ENCODE data around the gene PPP4R4. TPM values are rescaled to one million over a fixed set of nuclear protein-coding genes. Genes with fewer than 3 reads are reported as not detected.
"Not testable (repeated sequence)": the region's sequence is repeated elsewhere in the genome, so short reads cannot be mapped to it uniquely, and the experiment has no call there.

The PPP4R4 gene
- total RNA-seq, 1 experiment from 2014 or later = not detected

DNA sequence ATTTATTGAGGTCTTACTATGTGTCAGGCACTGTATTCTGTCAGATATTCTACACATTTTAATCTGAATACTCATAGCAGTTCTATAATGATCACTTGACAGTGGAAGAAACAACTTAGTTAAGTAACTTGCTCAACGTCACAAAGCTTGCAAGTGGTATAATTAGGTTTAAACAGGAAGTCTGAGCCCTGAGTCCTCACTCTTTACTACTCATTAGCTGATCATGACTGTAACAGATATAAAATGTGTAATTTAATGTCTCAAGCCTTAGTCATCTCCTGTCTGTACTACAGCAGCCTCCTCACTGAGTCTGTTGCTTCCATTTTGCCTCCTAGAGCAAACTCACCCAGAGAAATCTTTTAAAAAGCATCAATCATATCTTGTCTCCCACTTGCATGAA lies 38.9 kb downstream of the PPP4R4 start:
- no peaks in the 10 kb centered on the region for H3K4me1 ChIP-seq (replicated peaks; ENCODE audit: insufficient read depth)
- TF ChIP-seq, protein P1, sequence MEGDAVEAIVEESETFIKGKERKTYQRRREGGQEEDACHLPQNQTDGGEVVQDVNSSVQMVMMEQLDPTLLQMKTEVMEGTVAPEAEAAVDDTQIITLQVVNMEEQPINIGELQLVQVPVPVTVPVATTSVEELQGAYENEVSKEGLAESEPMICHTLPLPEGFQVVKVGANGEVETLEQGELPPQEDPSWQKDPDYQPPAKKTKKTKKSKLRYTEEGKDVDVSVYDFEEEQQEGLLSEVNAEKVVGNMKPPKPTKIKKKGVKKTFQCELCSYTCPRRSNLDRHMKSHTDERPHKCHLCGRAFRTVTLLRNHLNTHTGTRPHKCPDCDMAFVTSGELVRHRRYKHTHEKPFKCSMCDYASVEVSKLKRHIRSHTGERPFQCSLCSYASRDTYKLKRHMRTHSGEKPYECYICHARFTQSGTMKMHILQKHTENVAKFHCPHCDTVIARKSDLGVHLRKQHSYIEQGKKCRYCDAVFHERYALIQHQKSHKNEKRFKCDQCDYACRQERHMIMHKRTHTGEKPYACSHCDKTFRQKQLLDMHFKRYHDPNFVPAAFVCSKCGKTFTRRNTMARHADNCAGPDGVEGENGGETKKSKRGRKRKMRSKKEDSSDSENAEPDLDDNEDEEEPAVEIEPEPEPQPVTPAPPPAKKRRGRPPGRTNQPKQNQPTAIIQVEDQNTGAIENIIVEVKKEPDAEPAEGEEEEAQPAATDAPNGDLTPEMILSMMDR (conservative IDR thresholded peaks at IDR 0.05) = no peak
- TF ChIP-seq EZH2 (IDR thresholded peaks at IDR 0.05; ENCODE audit: low read depth) = no peak
- no peaks in the 10 kb centered on the region for H3K79me2 ChIP-seq (ENCODE audit: low read depth)
- no peaks in the 10 kb centered on the region for H3K27me3 ChIP-seq (ENCODE audit: insufficient read depth, low read depth)
- POLR2A ChIA-PET (ENCODE audit: unreplicated experiment) = no interaction called here
- no peak overlapping the region for H3K27ac ChIP-seq
- no peaks in the 10 kb centered on the region for H3K9me3 ChIP-seq (ENCODE audit: insufficient read depth, low read depth)
- no peak overlapping the region for H3K4me3 ChIP-seq
- H4K20me1 ChIP-seq (ENCODE audit: insufficient read depth) = no peaks in the 10 kb centered on the region
- H3K4me2 ChIP-seq = no peak overlapping the region
- CTCF ChIA-PET = no interaction called here
- no TSS peak for BruUV-seq (replicated peaks)
- DNase-seq = no peak
- intact Hi-C loops (cut with micrococcal nuclease; ENCODE audit: unreplicated experiment) = no loop called here
- no peak overlapping the region for H2AFZ ChIP-seq
- H3K9me2 ChIP-seq (ENCODE audit: insufficient read depth) = no peaks in the 10 kb centered on the region
- no peaks in the 10 kb centered on the region for H3F3A ChIP-seq (ENCODE audit: insufficient read depth, low read depth)
- no peaks in the 10 kb centered on the region for H3K36me3 ChIP-seq (ENCODE audit: low read depth)

DNA sequence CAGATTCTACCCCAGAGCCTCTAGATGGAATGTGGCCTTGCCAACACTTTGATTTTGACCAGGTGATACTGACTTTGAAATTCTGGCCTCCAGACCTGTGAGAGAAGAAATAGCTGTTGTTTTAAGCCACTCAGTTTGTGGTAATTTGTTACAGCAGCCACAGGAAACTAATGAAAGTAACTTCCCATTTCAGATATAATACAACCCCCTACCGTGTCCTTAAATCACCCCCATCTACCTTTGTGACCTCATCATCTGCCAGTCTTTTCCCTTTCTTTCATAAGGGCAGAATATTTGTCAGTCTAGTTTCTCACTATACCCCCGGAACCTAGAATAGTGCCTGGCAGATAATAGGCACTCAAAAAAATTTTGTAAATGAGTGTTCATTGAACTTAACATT lies 39.6 kb downstream of the PPP4R4 start:
- Histone ChIP-seq H3K4me3 (no peak overlapping the region), H3K36me3 (ENCODE audit: low read depth) (no peaks in the 10 kb centered on the region), H3K79me2 (ENCODE audit: low read depth) (no peaks in the 10 kb centered on the region), H3K9me3 (ENCODE audit: insufficient read depth, low read depth) (no peaks in the 10 kb centered on the region), H3K4me2 (no peak overlapping the region), H3K27me3 (ENCODE audit: insufficient read depth, low read depth) (no peaks in the 10 kb centered on the region), H3F3A (ENCODE audit: insufficient read depth, low read depth) (no peaks in the 10 kb centered on the region), H4K20me1 (ENCODE audit: insufficient read depth) (no peaks in the 10 kb centered on the region), H3K4me1 (replicated peaks; ENCODE audit: insufficient read depth) (no peaks in the 10 kb centered on the region), H2AFZ (no peak overlapping the region), H3K9me2 (ENCODE audit: insufficient read depth) (no peaks in the 10 kb centered on the region), H3K27ac (no peak overlapping the region)
- intact Hi-C loops (cut with micrococcal nuclease; ENCODE audit: unreplicated experiment) = no loop called here
- no peak for DNase-seq
- ChIA-PET POLR2A (ENCODE audit: unreplicated experiment) (no interaction called here), CTCF (no interaction called here)
- no peak for TF ChIP-seq EZH2 (IDR thresholded peaks at IDR 0.05; ENCODE audit: low read depth)
- TF ChIP-seq, protein P1 (conservative IDR thresholded peaks at IDR 0.05) = no peak
- BruUV-seq (replicated peaks) = no TSS peak

DNA sequence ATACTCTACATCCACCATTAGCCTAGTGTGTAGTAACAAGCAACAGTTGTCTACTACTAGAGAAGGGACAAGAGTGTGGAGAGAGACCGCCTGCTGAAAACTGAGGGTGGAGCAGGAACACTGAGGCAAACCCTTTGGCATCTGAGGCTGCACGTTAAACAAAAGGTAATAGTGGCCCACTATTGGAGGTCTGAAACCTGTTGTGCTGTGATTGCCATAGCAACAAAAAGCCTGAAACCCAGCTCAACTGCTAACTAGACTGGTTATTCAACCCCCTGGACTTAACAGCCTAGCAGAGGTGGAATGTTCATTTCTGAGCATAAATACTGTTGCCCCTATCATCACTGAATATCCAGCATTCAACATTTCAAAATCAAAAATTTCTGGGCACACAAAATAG lies 43.0 kb downstream of the PPP4R4 start:
- no TSS peak for BruUV-seq (replicated peaks)
- H3K4me1 ChIP-seq (replicated peaks; ENCODE audit: insufficient read depth) = no peaks in the 10 kb centered on the region
- no peaks in the 10 kb centered on the region for H3K36me3 ChIP-seq (ENCODE audit: low read depth)
- H3K9me3 ChIP-seq (ENCODE audit: insufficient read depth, low read depth) = no peaks in the 10 kb centered on the region
- no peak overlapping the region for H3K27ac ChIP-seq
- H3F3A ChIP-seq (ENCODE audit: insufficient read depth, low read depth) = no peaks in the 10 kb centered on the region
- POLR2A ChIA-PET (ENCODE audit: unreplicated experiment) = no interaction called here
- no peaks in the 10 kb centered on the region for H4K20me1 ChIP-seq (ENCODE audit: insufficient read depth)
- no peaks in the 10 kb centered on the region for H3K79me2 ChIP-seq (ENCODE audit: low read depth)
- intact Hi-C loops (cut with micrococcal nuclease; ENCODE audit: unreplicated experiment) = no loop called here
- no peak for DNase-seq
- CTCF ChIA-PET = no interaction called here
- TF ChIP-seq EZH2 (IDR thresholded peaks at IDR 0.05; ENCODE audit: low read depth) = no peak
- TF ChIP-seq, protein P1 (conservative IDR thresholded peaks at IDR 0.05) = no peak
- no peaks in the 10 kb centered on the region for H3K27me3 ChIP-seq (ENCODE audit: insufficient read depth, low read depth)
- H3K4me3 ChIP-seq = no peak overlapping the region
- H3K4me2 ChIP-seq = no peak overlapping the region
- no peaks in the 10 kb centered on the region for H3K9me2 ChIP-seq (ENCODE audit: insufficient read depth)
- no peak overlapping the region for H2AFZ ChIP-seq

DNA sequence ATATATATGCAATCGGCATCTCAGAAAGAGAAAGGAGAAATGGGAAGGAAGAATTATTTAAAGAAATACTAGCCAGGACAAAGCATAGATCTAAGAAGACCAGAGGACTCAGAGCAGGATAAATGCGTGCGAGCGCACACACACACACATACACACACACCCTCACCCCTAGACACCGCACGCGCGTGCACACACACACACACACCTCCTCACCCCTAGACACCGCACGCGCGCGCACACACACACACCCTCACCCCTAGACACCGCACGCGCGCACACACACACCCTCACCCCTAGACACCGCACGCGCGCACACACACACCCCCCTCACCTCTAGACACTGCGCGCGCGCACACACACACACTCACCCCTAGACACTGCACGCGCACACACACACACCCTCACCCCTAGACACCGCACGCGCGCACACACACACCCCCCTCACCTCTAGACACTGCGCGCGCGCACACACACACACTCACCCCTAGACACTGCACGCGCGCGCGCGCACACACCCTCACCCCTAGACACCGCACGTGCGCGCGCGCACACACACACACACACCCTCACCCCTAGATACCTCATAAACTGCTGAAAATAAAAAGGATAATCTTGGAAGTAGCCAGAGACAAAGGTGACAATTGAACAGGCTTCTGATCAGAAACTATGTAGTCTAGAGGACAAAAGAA lies 44.2 kb downstream of the PPP4R4 start:
- H3K4me3 ChIP-seq; H2AFZ ChIP-seq; H3K79me2 ChIP-seq (ENCODE audit: low read depth); H3F3A ChIP-seq (ENCODE audit: insufficient read depth, low read depth); H3K27ac ChIP-seq; POLR2A ChIA-PET (ENCODE audit: unreplicated experiment); H3K9me3 ChIP-seq (ENCODE audit: insufficient read depth, low read depth); H3K9me2 ChIP-seq (ENCODE audit: insufficient read depth); DNase-seq; H3K4me1 ChIP-seq (replicated peaks; ENCODE audit: insufficient read depth); H3K4me2 ChIP-seq; BruUV-seq (replicated peaks); H4K20me1 ChIP-seq (ENCODE audit: insufficient read depth); H3K27me3 ChIP-seq (ENCODE audit: insufficient read depth, low read depth); intact Hi-C loops (cut with micrococcal nuclease; ENCODE audit: unreplicated experiment); H3K36me3 ChIP-seq (ENCODE audit: low read depth); CTCF ChIA-PET: not testable (repeated sequence)

Data from PC-9 (cell line).